Measurements from ENCODE around the gene CRLF2. TPM values are rescaled to one million over a fixed set of nuclear protein-coding genes. Genes with fewer than 3 reads are reported as not detected.

Gene CRLF2
- total RNA-seq, 2 donors from 2014 or later, result not detected

DNA sequence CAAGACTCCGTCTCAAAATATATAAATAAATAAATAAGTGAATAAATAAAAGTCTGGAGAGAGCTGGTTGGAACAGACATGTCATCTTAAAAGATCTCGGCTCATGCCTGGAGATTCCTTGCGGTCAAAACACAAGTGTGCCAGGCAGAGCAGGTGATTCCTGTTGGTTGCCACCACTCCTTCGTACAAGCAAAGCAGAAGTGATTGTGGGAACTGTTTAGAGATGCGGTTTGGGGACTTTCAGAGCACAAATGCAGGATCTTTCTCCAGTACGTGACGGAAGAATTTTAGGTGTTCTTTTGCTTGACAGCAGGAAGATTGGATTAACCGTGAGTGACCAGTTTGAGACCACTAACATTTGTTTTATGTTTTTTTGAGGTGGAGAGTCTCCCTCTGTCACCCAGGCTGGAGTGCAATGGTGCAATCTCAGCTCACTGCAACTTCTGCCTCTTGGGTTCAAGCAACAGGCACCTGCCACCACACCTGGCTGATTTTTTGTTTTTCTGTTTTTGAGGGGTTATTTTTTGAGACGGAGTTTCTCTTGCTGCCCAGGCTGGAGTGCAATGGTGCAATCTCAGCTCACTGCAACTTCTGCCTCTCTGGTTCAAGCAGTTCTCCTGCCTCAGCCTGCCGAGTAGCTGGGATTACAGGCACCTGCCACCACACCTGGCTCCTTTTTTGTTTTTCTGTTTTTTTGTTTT, 2.8 kb upstream of the CRLF2 start:
- no peak overlapping the region for H3K27ac ChIP-seq
- WGBS, result 67% methylated on average over 10 of the region's 10 CpGs
- DNase-seq (ENCODE audit: low spot score), result no peak
- TF ChIP-seq POLR2A (IDR thresholded peaks at IDR 0.05), result no peak
- TF ChIP-seq, protein P1, sequence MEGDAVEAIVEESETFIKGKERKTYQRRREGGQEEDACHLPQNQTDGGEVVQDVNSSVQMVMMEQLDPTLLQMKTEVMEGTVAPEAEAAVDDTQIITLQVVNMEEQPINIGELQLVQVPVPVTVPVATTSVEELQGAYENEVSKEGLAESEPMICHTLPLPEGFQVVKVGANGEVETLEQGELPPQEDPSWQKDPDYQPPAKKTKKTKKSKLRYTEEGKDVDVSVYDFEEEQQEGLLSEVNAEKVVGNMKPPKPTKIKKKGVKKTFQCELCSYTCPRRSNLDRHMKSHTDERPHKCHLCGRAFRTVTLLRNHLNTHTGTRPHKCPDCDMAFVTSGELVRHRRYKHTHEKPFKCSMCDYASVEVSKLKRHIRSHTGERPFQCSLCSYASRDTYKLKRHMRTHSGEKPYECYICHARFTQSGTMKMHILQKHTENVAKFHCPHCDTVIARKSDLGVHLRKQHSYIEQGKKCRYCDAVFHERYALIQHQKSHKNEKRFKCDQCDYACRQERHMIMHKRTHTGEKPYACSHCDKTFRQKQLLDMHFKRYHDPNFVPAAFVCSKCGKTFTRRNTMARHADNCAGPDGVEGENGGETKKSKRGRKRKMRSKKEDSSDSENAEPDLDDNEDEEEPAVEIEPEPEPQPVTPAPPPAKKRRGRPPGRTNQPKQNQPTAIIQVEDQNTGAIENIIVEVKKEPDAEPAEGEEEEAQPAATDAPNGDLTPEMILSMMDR (IDR thresholded peaks at IDR 0.05), result no peak
- TF ChIP-seq POLR2AphosphoS5 (IDR thresholded peaks at IDR 0.05), result no peak
- H3K4me1 ChIP-seq (replicated peaks), result no peaks in the 10 kb centered on the region
- H3K36me3 ChIP-seq, result no peaks in the 10 kb centered on the region
- intact Hi-C loops (cut with DNase I), result no loop called here
- H3K4me3 ChIP-seq, result no peak overlapping the region
- H3K9me3 ChIP-seq, result no peaks in the 10 kb centered on the region
- no peaks in the 10 kb centered on the region for H3K27me3 ChIP-seq (replicated peaks; ENCODE audit: insufficient read depth)

GRCh38 chrX:1213971-1214370, 1.5 kb upstream of the CRLF2 start:
- intact Hi-C loops (cut with DNase I), result no loop called here
- 87% methylated on average over 11 of the region's 11 CpGs for WGBS
- Histone ChIP-seq H3K4me3 (no peak overlapping the region), H3K27me3 (replicated peaks; ENCODE audit: insufficient read depth) (no peaks in the 10 kb centered on the region), H3K9me3 (no peaks in the 10 kb centered on the region), H3K27ac (no peak overlapping the region), H3K4me1 (replicated peaks) (no peaks in the 10 kb centered on the region), H3K36me3 (no peaks in the 10 kb centered on the region)
- TF ChIP-seq, protein P1 (IDR thresholded peaks at IDR 0.05), result no peak
- TF ChIP-seq POLR2A (IDR thresholded peaks at IDR 0.05), result no peak
- no peak for TF ChIP-seq POLR2AphosphoS5 (IDR thresholded peaks at IDR 0.05)
- no peak for DNase-seq (ENCODE audit: low spot score)

- H3K4me1 ChIP-seq (replicated peaks), result no peaks in the 10 kb centered on the region
- H3K9me3 ChIP-seq, result no peaks in the 10 kb centered on the region
- no peaks in the 10 kb centered on the region for H3K27me3 ChIP-seq (replicated peaks; ENCODE audit: insufficient read depth)
- H3K4me3 ChIP-seq, result no peak overlapping the region
- intact Hi-C loops (cut with DNase I), result no loop called here
- 89% methylated on average over 1 of the region's 1 CpG for WGBS
- DNase-seq (ENCODE audit: low spot score), result no peak
- H3K27ac ChIP-seq, result no peak overlapping the region
- H3K36me3 ChIP-seq, result no peaks in the 10 kb centered on the region
- TF ChIP-seq, protein P1 (IDR thresholded peaks at IDR 0.05), result no peak
- no peak for TF ChIP-seq POLR2A (IDR thresholded peaks at IDR 0.05)
- TF ChIP-seq POLR2AphosphoS5 (IDR thresholded peaks at IDR 0.05), result no peak
Measured at GRCh38 chrX:1210844-1211243, 1.6 kb downstream of the CRLF2 start.

- no peak overlapping the region for H3K4me3 ChIP-seq
- H3K27me3 ChIP-seq (replicated peaks; ENCODE audit: insufficient read depth), result no peaks in the 10 kb centered on the region
- H3K27ac ChIP-seq, result no peak overlapping the region
- H3K36me3 ChIP-seq, result no peaks in the 10 kb centered on the region
- 33% methylated on average over 15 of the region's 15 CpGs for WGBS
- H3K9me3 ChIP-seq, result no peaks in the 10 kb centered on the region
- intact Hi-C loops (cut with DNase I), result no loop called here
- TF ChIP-seq, protein P1 (IDR thresholded peaks at IDR 0.05), result no peak
- TF ChIP-seq POLR2A (IDR thresholded peaks at IDR 0.05) (no peak), POLR2AphosphoS5 (IDR thresholded peaks at IDR 0.05) (no peak)
- DNase-seq (ENCODE audit: low spot score), result no peak
- no peaks in the 10 kb centered on the region for H3K4me1 ChIP-seq (replicated peaks)
Measured at GRCh38 chrX:1207496-1208025, 4.9 kb downstream of the CRLF2 start.
